NCI-H1105 (cell line): Measurements from ENCODE around the gene IRF4.
"Not testable (repeated sequence)": the region's sequence is repeated elsewhere in the genome, so short reads cannot be mapped to it uniquely, and the experiment has no call there.

Experiments used
- DNase-seq: peaks from one replicate; lab custom pipeline; 2025; lab: John Stamatoyannopoulos, UW

Gene IRF4

DNA sequence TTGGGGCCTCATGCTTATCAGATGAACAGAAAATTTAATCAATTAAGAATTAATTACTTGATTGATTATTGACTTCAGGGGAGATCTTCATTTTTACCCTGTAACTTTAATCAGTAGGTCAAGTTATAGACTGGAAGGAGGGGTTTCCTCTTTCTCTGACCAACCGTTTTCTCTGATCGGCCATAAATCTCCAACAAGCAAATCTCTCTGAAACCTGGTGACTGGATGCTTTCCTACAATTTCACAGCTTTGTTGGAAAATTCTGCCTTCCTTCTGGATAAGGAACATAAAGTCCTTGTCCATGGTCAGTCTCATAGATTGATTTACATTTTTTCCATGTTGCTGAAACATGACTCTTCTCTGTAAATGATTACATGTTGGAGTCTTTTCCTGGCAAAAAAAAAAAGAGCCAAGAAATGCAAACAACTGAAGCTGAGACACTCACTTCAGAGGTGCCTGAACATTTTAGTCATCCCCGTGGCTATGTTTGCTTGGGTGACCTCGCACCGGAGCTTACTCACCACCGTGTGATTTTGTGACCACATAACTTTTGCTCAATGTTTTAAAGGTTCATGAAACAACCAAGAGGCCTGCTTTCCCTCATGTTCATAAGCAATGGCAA is 31.0 kb downstream of the IRF4 start:
- DNase-seq: no peak

DNA sequence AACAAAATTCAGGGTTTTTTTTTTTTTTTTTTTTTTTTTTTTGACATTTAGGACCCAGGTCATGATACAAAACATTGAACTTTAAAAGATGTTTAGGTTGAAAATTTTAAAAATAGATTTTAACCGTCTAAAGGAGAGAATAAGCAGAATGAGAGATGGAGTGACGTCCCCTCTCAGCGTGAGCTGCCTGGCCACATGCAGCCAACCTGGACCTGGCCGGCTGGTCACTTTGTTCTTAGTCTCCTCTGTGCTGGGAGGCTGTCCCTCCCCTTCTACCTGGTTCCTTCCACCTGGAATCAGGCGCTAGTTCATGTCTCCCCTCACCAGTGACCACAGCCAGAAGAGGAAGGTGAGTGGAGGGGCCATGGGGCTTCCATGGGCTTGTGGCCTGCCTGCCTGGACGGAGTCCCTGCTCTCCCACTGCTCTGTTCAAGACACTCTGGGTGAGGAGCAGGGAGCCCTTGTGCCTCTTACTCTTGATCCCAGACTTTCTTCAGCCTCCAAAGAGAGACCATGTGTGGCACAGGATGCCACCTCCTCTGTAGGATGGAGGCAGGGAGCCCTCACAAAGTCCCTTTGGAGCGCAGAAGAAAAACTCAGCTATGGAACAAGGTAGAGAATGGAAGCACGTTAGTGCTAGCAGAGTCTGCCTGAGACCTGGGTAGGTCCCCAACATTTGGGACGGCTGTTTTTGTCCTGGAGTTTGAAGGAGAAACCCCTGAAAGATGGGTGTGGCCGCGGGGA is 31.7 kb downstream of the IRF4 start:
- no peak for DNase-seq

DNA sequence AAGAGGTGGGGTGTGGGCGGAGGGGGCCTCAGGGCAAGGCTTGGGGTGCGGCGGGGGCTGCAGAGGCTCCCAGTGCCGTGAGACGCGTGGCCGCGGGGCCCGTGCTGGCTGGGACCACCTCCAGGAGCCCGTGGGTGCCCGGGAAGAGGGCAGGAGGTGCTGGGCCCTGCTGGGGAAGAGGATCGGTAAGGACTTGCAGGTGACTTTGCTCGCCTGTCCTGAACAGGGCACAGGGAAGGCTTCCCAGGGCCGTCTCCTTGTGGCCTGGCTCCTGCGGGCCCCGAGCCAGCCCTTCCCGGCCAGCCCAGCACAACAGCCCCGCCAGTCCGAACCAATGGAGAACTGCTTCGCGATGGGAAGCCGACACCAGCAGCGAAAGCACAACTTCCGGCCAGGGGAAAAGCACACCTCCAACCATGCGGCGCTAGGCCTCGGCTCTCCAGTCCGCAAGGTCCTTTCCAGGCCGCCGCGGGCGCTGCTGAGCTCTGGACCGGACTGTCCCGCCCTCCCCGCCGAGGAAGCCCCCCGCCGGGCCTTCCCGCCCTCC is 32.3 kb downstream of the IRF4 start:
- no peak for DNase-seq

DNA sequence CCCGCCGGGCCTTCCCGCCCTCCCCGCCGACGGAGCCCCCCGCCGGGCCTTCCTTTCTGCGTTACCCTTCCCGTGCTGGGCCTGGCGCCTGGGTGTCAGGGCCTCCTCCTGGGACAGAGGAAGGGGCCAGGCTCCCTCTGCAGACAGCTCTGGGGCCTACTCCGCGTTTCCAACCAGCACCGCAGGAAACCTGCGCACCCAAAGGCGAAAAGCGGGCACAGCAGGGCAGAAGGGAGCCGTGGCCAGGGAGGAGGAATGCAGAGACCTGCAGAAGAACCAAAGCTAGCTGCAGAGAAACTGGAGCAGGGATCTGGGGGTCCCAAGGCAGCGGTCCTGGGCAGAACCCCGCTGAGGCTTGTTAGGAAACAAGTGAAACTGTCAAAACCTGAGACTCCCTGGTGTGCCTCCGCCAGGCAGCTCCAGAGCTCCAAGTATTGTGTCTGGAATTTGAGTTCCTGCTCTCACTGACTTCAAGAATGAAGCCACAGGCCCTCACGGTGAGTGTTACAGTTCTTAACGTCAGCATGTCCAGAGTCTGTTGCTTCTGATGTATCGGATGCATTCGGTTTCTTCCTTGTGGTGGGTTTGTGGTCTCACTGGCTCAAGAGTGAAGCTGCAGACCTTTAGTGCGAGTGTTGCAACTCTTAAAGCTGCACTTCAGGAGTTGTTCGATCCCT is 33.3 kb downstream of the IRF4 start:
- DNase-seq: no peak

DNA sequence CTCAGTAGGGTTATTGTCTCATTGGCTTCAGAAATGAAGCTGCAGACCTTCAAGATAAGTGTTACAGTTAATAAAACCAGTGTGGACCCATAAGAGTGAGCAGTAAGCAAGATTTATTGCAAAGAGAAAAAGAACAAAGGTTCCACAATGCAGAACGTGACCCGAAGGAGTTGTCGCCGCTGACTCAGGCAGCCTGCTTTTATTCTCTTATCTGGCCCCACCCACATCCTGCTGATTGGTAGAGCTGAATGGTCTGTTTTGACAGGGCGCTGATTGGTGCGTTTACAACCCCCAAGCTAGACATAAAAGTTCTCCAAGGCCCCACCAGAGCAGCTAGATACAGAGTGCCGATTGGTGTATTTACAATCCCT is 33.9 kb downstream of the IRF4 start:
- not testable (repeated sequence) for DNase-seq

DNA sequence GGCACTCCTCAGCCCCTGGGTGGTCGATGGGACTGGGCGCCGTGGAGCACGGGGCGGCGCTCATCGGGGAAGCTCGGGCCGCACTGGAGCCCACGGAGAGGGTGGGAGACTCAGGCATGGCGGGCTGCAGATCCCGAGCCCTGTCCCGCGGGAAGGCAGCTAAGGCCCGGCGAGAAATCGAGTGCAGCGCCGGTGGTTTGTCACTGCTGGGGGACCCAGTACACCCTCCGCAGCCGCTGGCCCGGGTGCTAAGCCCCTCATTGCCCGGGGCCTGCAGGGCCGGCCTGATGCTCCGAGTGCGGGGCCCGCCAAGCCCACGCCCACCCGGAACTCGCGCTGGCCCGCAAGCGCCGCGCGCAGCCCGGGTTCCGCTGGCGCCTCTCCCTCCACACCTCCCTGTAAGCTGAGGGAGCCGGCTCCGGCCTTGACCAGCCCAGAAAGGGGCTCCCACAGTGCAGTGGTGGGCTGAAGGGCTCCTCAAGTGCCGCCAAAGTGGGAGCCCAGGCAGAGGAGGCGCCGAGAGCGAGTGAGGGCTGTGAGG is 34.7 kb downstream of the IRF4 start:
- not testable (repeated sequence) for DNase-seq

DNA sequence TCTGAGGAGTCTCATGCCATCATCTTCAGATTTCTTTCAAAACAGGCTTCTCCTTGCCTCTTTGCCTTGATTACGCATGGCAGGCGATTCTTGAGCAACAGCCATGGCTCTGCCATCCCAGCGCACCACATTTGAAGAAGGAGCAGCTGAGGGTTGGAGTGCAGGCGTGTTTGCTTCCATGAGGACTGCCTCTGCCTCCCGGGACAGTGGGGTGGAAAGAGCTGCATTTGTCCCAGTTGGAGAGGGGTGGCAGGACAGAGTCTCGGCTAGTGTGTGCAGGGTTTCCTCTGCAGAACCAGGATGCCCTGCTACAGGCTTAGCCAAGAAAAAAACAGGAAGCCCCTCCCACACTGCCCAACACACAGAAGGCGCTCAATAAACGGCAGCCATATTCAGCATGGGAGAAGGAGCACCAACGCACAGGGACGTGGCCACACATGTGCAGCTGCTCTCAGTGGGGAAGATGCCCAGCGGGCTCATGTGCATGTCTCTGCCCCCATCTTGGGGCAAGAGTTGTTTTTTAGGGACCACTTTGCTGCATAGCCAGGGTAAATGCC is 36.6 kb downstream of the IRF4 start:
- DNase-seq: no peak

DNA sequence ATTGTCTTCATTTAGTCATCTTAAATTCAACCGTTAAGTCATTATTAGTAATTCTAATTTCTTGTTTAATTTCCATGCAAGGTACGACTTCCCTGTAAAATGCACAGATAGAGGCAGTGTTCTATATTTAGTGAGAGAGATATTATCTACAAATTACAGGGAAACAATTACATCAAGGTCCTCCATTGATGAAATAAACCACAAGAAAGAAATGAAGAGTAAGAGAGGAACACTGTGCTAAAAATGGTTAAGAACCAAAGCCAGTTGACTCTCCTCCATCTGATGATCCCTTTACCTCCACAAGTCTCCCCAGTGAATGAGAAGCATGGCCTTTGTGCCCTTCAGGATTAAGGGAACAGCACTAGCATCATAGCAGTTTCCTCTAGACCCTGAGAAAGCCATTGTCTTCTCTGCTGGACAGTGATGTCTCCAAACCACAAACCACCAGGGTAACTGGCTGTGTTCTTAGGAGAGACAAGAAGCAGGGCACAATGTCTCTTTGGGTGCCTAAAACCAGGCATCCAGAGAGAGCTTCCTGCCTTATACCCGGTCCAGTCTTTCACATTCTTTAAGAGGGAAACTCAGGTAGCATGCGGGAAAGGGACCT is 38.1 kb downstream of the IRF4 start:
- DNase-seq: no peak

DNA sequence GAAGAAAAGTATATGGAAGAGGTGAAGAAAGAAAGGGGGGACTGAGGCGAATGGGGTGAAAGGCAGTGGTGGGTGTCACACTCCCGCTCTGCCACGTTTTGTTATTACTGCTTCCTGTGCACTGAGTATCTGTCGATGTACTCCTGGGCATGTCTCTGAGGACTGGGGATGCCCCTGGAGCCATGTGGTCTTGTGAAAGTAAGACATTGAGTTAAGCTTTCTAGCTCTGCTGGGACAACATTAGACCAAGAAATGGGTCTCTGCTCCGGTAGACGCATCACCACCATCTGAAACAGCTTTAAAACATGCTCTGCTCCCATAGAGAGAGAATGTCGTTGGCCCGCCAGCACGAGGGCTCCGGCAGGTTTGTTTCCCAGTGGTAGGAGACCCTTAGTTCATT is 40.0 kb downstream of the IRF4 start:
- DNase-seq: no peak

DNA sequence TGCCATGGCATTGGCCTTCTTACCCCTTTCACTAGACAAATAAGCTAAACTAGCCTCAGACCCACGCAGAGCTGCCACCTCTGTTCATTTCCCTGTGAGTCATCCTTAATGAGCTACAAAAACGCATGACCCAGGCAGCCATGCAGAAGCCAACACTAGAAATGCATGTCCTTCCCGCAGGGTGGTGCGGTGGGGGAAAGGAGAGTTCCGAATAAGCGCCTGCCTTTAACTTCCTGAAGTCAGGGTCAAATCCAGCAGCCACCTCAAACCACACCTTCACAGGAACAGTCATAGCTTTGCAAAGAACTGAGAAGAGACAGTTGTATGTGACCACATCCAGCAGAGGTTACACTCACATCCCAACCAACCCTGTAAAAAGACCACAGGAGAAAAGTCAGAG is 40.4 kb downstream of the IRF4 start:
- no peak for DNase-seq

DNA sequence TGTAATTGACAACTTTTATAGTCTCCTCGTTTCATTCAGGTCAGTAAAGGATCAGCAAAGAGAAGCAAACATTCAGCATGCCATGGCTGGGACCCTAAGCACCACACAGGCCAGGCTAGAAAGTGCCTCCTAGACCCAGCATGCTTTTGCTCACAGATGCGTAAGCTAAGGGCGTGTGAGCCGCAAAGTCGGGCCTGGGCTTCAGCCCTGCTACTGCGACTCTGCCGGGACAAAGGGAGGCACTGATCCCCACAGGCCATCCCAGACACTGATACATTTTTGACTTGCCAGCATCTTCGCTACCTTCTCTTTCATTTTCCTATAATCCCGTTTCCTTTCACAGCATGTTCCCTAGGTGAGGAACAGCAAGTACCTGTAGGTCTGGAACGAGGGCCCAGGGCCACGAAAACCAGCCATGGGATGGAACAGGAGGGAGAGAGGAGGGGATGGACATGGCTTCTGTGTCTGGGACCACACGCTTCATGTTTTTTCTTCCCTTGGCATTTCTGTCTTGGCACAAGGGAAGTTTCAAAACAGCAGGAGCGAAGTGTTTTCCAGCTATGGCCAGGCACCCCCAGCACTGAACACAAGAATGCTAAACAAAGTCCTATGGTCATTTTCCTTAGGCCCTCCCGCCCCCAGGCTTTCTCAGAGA is 42.6 kb downstream of the IRF4 start:
- no peak for DNase-seq

DNA sequence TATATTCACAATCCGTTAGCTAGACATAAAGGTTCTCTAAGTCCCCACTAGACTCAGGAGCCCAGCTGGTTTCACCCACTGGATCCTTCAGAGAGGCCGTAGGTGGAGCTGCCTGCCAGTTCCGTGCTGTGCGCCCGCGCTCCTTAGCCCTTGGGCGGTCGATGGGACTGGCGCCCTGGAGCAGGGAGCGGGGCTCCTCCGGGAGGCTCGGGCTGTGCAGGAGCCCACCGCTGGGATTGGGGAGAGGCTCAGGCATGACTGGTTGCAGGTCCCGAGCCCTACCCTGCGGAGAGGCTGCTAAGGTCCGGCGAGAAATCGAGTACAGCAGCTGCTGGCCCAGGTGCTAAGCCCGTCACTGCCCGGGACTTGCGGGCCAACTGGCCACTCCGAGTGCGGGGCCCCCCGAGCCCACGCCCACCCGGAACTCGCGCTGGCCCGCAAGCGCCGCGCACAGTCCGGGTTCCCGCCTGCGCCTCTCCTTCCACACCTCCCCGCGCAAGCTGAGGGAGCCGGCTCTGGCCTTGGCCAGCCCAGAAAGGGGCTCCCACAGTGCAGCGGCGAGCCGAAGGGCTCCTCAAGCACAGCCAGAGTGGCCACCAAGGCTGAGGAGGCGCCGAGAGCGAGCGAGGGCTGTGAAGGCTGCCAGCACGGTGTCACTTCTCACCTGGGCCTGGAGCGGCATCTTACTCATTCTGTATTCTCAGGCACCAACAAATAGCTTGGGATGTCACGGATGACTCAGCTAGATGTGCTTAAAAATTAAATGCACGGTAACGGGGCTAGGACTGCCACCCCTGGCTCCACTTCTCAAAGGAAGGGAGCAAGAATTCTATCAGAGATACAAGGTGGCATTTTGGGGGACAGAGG is 44.1 kb downstream of the IRF4 start:
- DNase-seq: no peak

DNA sequence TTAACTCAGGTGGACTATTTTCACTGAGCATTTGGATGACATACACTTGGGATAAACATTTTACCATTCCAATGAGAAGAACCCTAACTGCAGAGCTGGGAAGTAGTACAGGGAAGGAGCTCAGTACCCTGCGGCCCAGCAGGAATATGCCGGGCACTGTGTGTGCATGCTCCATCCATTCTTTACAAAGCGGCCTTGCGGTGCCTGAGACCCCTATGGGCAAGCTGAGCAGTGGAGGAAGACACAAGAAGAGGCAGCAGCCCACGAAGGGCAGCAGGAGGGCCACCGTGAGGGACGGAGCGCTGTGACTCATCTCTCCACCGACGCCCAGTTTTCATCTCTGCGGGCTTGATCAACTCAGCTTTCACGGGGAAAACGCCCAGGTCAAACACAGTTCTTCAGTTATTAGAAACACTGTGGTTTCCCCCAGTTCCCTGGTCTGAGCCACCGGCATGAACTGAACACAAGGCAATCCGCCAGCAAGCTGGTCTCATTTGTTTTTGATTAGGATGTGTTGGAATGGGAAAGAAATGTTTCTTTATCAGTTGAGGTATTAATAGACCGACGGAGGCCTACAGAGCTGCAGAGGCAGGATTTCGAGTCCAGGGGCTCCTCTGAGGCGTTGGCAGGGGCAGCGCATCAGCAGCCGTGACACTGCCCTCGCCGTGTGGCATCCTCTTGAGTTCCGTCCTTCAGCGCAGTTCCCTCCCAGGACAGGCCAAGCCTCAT is 44.9 kb downstream of the IRF4 start:
- no peak for DNase-seq

DNA sequence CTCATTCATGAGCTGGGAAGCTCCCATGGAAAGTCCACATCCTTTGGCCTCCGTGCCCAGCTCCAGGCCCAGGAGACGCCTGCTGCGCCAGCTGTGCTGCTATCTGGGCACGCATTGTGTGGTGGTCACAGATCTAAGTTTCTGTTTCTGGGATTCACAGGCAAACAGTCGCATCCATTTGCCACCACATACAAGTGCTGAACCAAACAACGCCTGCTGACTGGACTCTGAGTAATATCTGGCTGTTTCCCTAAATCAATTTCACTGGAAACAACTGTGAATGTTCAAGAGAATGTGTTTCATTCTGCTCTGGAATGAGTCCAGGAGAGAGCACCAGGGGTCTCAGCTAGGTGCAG is 45.5 kb downstream of the IRF4 start:
- DNase-seq: no peak

DNA sequence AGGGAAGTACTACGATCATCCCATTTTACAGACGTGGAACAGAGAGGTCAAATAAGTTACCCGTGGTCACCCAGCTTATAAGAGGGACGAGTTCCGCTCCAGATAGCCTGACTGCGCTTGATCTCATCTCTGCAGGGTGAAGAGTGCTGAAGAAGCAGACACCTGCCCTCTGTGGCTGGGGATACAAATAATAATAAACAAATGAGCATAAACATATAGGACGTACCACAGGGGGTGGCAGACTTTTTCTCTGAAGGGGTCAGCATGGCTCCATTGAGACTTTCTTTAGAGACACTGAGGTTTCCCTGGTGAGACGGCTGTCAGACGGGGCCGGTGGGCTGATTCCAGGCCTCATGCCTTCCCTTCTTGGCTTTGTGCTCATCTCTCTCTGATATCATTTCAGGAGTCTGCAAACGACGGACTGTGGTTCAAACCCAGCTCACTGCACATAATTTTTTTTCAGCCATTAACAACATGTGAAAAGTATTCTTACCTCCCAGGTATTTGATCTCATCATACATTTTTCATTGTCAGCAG is 47.1 kb downstream of the IRF4 start:
- DNase-seq: no peak

DNA sequence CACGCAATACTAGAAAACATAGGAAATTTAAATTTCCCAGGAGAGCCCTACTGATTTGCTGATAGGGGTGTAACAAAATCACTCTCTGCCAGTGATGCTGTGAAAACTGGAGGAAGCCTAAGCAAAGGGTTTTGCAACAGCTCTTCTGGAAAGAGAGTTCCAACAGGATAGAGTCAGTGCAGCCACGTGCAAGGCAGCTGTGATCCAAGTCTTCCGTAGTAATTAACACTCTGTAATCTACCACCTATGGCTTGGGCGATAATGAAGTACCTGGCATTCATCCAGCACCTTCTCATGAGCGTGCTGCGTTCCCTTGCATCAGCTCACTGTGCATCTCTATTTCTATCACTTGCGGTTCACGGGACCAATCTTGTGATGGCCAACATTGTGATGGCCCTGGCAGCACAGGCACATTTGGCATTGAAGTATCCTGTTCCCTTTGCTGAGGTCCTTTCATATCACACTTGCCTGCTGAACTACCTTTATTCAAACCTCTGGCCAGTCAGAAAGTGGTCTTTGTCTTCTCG is 48.2 kb downstream of the IRF4 start:
- peak; percentile 47 for DNase-seq

DNA sequence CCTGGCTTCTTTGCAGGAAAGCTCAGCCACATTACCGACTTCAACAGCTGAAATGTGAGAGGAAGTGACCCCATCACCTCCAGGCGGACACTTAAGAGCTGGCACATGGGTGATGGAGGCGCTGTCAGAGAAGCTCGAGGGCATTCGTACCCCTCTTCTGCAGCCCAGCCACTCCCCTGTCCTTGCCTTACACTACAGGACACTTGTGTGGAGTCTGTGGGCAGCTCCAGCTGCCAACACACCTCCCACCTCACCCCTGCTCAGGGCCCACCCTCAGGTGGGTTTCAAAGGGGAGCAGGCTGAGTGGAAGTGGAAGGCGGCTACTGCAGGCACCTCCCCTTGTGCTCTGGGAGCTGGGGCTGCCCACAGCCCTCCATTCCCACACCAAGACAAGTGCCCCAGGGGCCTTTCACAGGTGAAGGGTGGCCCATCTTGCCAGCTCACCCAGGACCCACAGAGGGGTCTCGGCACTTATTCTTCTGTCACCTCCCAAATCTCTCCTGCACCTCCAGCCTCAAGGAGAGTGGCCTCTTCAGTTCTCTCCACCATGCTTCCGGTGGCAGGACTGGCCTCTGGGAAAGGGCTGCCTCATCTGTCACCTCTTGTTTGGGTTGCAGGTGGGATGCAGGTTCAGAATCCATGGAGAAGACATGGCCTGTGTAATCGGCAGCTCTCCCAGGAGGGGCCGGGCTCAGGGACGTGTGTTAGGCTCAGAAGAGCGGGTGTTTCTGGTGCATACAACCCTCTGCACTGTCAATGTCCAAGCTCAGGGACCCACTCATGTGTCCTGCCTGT is 49.8 kb downstream of the IRF4 start:
- DNase-seq: no peak

DNA sequence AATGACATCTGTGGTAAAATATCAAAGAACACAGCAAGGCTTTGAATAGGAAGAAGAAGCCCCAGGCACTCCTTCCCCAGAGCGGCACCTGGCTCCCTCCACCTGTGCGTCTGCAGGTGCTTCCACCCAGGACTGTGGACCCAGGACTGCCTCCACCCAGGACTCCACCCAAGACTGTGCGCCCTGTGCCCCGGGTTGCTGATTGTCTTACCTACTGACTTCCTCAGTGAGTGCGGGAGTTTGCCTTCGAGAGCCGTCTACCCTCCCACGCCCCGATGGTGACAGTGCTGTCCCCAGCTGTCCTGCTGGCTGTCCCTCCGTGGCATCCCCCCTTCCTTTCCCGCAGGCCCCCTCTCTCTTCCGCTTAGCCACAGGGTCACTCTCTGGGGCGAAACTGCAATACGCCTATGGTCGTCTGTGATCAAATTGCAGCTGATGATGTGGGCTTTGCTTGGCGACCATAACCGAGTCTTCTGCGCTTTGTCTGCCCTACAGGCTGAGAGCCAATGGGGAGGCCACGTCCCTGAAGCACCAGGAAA is 52.1 kb downstream of the IRF4 start:
- DNase-seq: no peak
